GM06990 (cell line): Measurements from ENCODE around the gene HIP1R.
"Not testable (repeated sequence)": the region's sequence is repeated elsewhere in the genome, so short reads cannot be mapped to it uniquely, and the experiment has no call there.

Experiments
- DNase-seq: peaks from one replicate; pipeline ENCODE4 v3.0.0-alpha.2; 2011; ENCODE audit not compliant: insufficient read length; ENCODE audit errors: extremely low read depth
- H3K27me3 ChIP-seq: replicated peaks from 2 replicates; pipeline ENCODE4 v1.6.0; 2011; ENCODE audit warnings: low read length; ENCODE audit not compliant: control insufficient read depth, insufficient read depth
- H3K36me3 ChIP-seq: 2 replicates; pipeline ENCODE4 v1.5.1; 2011; ENCODE audit warnings: low read length; ENCODE audit not compliant: control insufficient read depth, insufficient read depth
- H3K4me3 ChIP-seq: replicated peaks from 2 replicates; pipeline ENCODE4 v1.5.1; 2011; ENCODE audit warnings: low read depth, mild to moderate bottlenecking, control low read depth, low read length
- CTCF ChIP-seq: IDR thresholded peaks from 2 replicates; pipeline ENCODE4 v1.5.1; 2011; ENCODE audit warnings: low read length, control low read depth, mild to moderate bottlenecking, inconsistent platforms; ENCODE audit not compliant: insufficient read depth, poor library complexity, severe bottlenecking

Gene HIP1R

GRCh38 chr12:122793685-122794106, 41.6 kb upstream of the HIP1R start:
- Histone ChIP-seq H3K4me3 (no peak overlapping the region), H3K27me3 (no peaks in the 10 kb centered on the region), H3K36me3 (no peaks in the 10 kb centered on the region)
- TF ChIP-seq CTCF = peak; percentile 55
- DNase-seq = peak; percentile 18

- Histone ChIP-seq H3K27me3 (no peaks in the 10 kb centered on the region), H3K4me3 (no peak overlapping the region), H3K36me3 (no peaks in the 10 kb centered on the region)
- no peak for TF ChIP-seq CTCF
- DNase-seq = no peak
These were observed 39.5 kb upstream of the HIP1R start for GRCh38 chr12:122795807-122796206.

GRCh38 chr12:122799641-122800243, 35.5 kb upstream of the HIP1R start:
- TF ChIP-seq CTCF = no peak
- no peaks in the 10 kb centered on the region for H3K36me3 ChIP-seq
- no peaks in the 10 kb centered on the region for H3K27me3 ChIP-seq
- H3K4me3 ChIP-seq = no peak overlapping the region
- DNase-seq = no peak

GRCh38 chr12:122803937-122804336, 31.3 kb upstream of the HIP1R start:
- no peaks in the 10 kb centered on the region for H3K36me3 ChIP-seq
- DNase-seq = no peak
- no peaks in the 10 kb centered on the region for H3K27me3 ChIP-seq
- no peak for TF ChIP-seq CTCF
- H3K4me3 ChIP-seq = no peak overlapping the region

- H3K27me3 ChIP-seq, DNase-seq: not testable (repeated sequence)
These were observed 30.3 kb upstream of the HIP1R start for GRCh38 chr12:122804957-122805356.

GRCh38 chr12:122807651-122808050, 27.6 kb upstream of the HIP1R start:
- DNase-seq = no peak
- Histone ChIP-seq H3K27me3 (no peaks in the 10 kb centered on the region), H3K36me3 (no peaks in the 10 kb centered on the region), H3K4me3 (no peak overlapping the region)
- TF ChIP-seq CTCF = no peak

More at GRCh38 chr12:122804957-122805356, 30.3 kb upstream of the HIP1R start:
- not testable (repeated sequence) for H3K4me3 ChIP-seq, H3K36me3 ChIP-seq
